ENCODE data around the gene TMEM203.
A peak's percentile ranks its signal among the peaks of the same experiment; 100 is the strongest.

Gene TMEM203

DNA sequence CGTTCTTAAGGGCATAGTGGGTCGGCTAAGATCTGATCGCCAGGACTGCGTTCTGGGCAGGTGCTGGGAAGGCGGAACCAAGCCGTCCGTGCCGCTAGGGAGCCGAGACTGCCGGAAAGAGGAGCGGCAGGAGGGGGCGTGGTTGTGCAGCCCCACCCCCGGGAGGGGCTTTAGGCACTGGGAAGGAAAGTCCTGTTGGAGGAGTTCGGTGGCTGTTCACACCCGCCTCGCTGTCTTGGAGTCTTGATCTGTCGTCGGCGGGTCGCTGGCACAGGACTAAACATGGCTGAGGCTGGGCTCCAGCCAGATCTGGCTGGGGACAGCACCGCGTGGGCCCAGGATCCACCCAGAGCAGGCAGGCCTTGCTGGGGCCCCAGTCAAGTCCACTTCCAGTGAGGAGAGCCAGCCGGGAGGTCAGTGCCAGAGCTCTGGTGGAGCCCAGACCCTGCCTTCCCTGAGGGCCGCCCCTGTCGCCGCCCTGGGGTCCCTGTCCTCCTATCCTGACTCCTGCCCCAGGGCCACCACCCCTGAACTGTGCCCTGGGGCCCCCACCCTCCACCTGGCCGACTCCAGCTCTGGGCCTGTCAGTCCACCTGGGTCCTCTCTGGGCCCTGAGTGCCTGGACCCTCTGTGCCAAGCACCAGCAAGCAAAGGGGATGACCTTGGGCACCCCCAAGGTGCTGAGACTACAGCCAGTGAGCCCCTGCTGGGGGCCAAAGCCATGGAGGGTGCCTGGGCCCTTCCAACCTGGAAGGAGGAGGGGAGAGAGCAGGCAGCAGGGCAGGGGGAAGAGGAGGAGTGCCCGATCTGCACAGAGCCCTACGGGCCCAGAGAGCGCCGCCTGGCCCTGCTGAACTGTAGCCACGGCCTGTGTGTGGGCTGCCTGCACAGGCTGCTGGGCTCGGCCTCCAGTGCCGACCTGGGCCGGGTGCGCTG, 12.1 kb upstream of the TMEM203 start:
- no peak for DNase-seq

DNA sequence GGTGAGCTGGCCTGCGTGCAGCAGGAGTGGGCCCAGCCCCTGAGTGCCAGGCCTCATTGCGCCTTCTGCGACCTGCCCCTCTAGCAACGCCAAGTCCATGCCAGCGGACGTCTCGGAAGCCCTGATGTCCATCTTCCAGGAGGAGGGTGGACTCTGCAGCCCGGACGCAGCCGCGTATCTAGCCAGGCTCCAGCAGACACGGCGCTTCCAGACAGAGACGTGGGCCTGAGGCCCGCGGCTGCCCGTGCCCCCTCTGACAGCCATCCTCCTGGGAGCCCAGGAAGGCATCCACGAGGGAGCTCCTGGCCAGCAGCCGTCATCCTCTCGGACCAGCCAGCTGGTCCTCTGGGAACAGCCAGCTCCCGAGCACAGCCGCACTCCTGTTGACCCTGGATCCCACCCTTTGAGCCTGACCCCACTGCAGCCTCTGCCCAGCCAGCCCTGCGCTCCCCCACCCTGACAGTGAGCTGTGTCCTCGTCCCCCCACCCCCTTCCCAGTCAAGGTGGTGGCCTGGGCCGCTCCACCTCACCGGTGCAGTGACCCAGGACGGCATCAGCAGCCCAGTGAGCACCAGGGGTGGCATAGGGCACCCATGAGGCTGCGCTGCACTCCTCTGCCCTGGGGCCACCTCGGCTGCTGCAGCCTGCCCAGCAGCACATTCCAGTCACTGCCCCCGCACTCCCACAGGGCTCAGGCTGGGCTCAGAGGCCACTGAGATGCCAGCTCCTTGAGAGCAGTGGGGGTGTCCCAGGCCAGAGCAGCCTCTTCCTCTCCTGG, 10.9 kb upstream of the TMEM203 start:
- DNase-seq: no peak

DNA sequence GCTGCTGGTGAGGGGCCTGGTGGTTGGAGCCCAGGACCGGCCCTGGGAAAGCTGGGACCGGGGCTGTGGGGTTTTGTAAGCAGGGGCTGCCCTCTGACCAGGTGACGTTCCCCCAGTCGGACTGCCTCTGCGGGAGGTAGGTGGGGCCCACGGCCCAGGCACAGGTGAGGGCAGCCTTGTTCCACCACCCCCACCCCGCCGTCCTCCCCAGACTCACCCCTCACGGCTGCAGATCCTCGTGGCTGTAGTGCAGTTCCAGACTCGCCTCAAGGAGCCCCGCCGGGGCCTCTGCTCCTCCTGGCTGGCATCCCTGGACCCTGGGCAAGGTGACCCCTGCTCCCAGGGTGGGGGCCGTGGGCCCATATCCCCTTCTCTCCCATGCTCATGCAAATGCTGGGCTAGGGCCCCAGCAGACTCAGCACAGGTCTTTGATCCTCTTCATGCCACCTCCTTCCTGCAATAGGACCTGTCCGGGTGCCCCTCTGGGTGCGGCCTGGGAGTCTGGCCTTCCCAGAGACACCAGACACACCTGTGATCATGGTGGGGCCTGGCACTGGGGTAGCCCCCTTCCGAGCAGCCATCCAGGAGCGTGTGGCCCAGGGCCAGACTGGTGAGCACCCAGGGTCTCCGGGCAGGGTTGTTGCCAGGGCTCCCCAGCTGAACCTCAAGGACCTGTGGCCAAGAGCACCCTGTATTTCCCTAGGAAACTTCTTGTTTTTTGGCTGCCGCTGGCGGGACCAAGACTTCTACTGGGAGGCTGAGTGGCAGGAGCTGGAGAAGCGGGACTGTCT, 9.9 kb upstream of the TMEM203 start:
- no peak for DNase-seq

DNA sequence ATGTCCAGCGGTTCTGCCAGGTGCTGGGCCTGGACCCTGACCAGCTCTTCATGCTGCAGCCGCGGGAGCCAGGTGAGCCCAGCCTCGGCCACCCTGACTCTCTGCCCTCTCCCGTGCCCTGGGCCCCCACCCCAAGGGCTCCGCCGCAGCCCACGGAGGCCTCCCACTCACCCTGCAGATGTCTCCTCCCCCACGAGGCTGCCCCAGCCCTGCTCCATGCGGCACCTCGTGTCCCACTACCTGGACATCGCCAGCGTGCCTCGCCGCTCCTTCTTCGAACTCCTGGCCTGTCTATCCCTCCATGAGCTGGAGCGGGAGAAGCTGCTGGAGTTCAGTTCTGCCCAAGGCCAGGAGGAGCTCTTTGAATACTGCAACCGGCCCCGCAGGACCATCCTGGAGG, 9.2 kb upstream of the TMEM203 start:
- DNase-seq: no peak

DNA sequence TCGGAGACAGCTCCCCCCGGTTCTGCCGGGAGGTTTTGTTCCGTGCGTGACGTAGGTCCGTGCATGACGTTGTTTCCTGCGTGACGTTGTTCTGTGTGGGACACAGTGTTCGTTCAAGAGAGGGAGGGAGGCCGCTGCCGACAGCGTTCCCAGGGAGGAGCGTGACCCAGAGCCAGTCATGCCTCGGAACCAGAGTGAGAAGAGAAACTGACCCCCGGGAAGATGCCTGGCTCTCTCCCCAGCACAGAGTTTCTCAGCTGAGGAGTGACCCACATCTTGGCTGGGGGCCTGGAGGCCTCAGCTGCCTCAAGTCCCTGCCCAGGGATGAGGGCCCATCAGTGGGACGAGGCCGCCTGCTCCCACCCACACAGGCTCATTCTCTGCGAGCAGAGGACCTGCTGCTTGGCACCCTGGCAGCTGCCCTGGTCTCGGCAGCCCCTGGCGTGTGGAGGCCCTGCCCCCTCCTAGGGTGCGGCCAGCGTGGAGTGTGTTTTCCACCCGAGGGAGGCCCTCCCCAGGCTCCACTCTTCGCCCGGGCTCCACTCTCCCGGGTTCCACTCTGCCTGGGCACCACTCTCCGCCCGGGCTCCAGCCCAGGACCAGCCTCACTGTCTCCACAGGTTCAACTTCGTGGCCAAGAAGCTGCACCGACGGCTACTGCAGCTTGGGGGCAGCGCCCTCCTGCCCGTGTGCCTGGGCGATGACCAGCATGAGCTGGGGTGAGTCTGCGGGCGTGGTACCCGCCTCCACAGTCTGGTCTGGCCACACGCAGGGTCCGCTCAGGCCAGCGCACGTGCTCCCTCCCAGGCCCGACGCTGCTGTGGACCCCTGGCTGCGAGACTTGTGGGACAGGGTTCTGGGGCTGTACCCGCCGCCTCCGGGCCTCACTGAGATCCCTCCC, 8.0 kb upstream of the TMEM203 start:
- no peak for DNase-seq

DNA sequence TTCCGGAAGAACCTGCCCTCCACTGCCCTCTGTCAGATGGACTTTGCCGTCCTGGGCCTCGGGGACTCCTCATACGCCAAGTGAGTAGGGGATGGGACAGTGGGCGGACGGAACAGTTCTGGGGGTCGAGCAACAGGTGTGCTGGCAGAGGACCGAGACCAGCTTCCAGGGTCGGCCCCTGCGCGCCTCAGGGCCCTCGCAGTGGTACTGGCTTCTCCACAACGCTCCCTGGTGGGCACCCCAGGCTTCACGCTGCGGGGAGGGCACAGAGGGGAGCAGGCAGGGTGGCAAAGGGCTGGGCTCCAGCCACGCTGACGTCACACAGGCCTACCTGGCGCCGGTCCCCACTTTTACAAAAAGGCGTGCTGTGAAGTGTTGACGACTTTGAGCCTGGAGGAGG, 7.1 kb upstream of the TMEM203 start:
- DNase-seq: no peak

DNA sequence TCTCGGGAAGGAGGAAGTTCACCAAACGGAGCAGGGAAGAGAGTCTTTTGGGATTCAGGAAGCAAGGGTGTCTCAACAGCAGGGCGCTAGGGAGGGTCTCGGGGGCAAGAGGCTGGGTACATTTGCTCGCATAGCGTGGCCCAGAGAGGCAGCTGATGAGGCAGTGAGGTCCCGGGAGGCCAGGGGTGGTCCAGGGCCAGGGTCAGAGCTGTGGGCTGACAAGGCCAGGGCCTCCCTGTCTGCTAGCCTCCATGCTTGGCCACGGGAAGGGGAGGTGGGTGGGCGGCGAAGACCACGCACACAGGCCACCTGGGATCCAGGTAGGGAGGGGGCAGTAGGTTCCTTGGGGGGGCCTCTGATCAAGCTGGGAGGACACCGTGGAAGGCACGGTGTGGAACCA, 6.1 kb upstream of the TMEM203 start:
- DNase-seq: no peak

DNA sequence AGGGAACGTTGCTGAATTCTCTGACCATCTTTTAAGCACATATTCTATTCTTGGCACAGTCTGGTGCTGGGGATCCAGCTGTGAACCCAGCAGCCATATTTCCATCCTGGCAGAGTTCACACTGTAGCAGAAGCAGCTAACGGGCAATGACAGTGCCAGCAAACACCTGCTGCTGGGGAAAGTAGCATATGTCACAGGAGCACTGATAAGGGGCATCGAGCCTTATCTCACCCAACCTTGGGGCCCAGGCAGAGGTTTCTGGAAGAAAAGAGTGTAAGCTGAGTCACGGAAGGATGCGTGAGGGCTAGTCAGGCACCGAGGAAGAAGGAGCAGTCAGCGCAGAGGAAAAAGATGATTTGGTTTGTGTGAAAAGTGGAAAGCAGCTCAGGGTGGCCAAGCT, 1.2 kb upstream of the TMEM203 start:
- DNase-seq: no peak

DNA sequence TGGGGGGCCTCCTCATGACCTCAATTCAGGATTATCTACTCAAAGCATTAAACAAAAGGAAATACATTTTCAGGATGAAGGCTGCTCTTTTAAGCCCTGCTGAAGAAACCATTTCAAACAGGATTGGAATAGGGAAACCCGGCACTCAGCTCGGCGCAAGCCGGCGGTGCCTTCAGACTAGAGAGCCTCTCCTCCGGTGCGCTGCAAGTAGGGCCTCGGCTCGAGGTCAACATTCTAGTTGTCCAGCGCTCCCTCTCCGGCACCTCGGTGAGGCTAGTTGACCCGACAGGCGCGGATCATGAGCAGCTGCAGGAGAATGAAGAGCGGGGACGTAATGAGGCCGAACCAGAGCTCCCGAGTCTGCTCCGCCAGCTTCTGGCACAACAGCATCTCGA, 720 bp downstream of the TMEM203 start:
- DNase-seq: no peak

DNA sequence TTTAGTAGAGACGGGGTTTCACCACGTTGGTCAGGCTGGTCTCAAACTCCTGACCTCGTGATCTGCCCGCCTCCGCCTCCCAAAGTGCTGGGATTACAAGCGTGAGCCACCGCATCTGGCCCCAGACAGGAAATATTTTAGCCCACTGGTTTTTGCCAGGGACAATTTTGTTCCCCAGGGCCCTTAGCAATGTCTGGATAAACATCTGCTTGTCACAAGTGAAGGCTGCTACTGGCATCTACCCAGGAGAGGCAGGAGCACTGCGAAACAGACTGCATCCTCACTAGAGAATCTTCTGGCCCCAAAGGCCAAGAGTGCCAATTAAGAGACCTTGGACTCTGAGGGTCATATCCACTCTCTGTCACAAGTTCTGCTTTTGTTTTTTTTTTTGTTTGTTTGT, 2.5 kb downstream of the TMEM203 start:
- no peak for DNase-seq

DNA sequence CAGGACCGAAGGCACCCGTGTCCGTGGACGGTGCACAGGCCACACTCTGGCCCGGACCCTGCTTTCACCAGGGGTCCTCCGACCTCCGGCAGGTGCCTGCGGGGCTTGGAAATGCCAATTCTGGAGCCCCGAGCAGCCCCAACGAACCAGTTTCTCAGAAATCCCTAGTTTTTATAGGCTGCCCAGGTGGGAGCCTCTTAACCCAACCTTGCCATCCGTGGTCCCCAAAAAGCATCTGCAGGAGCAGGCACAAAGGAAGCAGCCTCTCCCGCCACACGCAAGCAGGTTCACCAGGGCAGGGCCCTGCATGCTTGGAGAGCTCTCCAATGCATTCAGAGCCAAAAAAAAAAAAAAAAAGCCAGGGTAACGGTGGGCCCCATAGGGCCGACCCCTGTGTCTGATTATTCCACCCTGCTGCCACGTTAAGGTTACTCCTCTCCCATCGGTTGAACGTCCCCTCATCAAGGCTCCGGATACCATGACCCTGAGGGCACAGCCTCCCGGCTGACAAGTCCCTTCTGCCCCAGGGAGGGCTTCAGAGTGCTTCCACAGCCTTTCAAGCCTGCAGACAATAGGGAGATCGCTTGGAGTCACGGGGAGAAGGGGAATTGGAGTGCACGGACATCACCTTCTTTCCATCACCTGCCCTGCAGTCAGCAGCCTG, 4.1 kb downstream of the TMEM203 start:
- no peak for DNase-seq

DNA sequence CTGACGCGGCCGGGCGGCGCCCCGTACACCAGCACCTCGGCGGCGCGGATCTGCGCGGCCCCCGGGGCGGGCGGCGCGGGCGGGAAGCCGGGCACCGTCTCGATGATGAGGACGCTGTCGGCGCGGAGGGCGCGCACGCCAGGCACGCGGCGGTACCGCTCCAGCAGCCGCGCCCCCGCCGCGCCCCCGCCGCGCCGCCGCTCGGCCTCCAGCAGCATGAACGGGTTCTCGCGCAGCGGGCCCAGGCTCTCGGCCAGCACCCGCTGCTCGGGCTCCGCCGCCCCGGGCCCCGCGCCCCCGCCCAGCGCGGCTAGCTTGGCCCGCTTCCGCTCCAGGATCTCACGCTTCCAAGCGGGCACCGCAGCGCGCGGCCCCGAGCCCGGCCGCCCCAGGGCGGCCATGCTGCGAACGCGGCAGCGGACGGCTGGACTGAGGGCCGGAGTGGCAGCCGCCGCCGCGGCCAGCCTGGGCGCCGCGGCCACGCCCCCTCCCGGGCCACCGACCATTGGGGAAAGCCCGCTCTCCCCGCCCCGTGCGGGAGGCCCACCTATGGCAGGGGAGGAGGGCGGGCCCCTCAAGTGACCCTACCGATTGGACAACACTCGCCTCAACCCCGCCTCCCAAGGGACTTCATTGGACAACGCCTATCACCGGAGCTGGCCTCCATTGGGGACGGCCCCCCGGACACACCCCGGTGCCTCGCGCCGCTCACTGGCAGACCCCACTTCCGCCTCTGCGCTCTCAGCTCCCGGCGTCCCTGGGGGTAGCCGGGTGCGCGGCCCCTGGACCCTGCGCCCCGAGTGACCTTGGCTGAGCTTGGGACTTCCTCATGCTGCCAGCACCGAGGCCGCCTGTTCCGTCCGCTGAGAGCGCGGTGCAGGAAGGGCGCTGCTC, 4.9 kb downstream of the TMEM203 start, which contains the start of gene TPRN:
TSS of gene TPRN (minus strand) at position 431 of the 894 bp plus-strand sequence. CDS start at position 401, 30 bp downstream.
- DNase-seq: peak; percentile 95

DNA sequence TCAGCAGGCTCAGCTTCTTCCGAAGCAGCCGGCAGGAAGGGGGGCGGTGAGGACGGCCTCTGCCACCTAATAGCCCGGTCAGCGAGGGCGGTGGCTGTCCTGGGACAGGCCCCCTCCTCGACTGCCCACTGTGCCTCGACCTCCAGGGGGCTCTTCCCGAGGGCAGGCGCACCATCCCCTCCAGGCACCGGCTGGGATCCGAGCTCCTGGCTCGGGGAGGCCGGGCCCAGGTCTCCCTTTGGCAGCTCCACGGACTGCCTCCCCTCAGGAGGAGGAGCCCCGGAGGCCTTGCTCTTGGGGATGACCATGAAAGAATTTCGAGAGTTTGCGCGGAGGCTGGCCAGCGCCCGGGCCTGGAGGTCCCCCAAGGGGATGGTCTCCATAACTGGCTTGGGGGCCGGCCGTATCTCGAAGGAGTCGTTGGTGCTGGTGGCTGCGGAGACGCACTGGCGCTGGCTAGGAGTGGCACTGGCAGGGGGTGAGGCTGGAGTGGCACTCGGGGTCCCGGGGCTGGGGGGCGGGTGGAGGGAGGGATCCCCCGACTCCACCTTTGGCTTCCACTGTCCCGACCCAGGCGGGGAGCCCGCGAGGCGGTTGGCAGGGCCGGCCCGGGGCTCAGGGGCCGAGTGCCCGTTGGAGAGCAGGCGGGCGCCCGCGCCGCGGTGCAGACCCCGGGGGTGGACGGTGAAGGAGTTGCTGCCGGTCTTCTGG, 5.9 kb downstream of the TMEM203 start:
- no peak for DNase-seq

DNA sequence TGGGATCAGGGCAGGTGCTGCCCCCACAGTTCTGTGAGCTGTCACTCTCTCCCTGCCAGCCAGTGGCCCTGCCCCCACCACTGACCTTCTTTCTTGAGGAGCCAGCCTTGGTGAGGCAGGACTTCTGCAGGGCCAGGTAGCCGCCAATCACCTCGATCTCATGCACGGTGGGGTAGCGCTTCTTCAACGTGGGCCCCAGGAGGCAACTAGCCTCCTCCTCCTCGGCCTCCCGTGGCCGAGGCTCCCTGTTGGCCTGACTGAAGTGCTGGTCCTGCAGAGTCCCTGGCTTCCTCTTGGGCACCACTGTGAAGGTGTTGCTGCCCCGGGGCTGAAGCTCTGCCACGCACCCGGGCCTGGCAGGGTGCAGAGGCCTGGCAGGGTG, 6.6 kb downstream of the TMEM203 start:
- DNase-seq: no peak

DNA sequence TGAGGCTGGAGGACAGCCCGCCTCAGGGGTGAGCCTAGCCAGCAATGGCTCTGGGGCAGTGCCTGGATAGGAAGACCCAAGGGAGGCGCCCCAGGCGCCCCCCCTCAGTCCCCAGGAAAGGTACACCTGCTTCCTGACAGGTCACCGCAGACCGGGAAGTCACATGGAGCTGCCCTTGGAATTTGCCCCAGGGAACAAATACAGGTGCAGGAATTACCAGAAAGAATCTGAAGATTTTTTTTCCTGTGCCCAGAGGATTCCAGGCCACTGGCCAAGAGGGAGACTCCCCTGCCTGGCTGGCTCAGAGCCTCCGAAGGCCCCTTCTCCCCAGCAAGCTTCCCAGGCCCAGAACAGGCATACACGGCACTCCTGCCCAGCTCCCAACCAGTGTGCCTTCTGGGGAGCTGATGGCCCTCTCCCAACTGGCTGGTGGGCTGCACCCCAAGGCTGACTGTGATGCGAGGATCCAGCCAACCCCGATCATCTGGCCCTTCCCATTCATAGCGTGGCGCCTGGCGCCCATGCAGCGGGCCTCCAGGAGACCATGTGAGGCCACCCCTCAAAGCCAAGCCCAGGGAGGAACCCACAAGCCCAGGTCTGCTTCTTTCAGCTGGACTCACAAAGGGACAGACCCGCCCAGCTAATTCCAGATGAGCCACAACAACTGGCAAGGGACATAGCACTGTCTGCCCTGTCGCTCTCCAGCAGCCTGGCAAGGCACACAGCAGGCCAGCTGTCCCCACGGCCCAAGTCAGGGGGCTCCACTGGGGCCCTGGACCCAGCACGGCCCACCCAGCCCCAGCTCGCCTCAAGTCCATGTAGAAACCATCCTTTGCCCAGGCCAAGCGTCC, 7.2 kb downstream of the TMEM203 start:
- no peak for DNase-seq

DNA sequence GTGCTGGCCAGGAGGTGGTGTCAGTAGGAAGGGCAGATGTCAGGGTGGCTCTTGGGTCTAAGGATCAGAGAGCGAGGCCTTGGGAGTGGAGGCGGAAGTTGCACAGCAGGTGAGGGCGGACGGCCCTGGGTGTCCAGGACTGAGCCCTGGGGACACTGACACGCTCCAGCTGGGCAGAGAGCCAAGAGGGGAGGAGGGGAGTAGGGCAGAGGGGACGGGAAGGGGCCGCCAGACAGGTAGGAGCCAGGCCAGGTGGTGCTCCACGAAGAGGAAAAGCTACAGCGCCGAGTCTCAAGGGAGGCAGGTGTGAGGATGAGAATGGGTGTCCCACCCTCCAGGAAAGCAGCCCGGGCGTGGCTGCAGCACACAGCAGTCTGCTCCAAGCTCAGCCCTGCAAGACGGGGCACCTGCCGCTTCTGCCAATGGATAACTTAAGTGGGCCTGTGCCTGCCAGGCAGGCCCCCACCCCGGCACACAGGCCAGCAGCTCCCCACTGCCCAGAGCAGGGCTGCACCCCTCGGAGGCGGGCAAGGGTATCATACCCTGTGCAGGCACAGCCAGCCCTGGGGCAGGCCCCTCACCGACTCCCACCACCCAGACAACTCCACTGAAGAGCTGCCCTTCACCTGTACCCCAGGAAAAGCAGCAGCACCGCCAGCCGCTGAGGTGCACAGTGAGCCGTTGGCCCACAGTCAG, 9.8 kb downstream of the TMEM203 start:
- no peak for DNase-seq

DNA sequence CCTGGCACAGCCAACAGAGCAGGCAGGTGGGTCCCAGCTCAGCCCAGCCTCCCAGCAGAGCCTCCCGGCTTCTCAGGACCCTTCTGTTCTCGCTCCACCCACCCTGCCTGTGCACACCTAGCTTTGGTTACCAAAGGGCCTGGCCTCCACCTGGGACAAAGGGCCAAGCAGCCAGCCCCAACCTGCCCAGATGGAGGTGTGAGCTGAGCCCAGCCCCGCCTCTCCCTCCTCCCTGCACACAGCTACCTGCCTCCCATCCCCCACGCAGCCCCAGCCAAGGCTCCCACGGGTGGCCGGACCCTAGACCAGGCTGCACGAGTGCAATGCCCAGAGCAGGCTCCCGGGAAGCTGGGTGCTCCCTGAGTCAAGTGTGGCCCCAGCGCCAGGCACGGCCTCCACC, 10.5 kb downstream of the TMEM203 start:
- no peak for DNase-seq

DNA sequence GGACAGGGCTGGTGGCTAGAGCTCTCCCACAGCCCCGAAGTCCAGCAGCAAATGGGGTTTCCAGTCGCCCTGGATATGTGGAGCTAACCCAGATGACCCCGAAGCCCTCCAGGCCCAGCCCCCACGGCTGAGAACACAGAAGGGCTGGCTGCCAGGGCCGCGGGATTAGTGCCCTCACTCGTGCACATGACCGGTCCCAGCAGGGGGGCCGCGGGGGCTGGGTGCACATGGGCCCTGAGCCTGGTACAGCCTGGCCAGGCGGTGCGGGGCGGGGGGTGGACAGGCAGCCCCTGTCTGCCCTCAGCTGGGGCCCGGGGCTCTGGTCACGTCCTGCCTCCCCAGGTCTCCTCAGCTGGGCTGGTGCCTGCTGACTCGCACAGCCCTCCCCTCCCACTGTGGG, 11.1 kb downstream of the TMEM203 start:
- DNase-seq: no peak
